ENCODE measurements around the gene C1D. TPM values are rescaled to one million over a fixed set of nuclear protein-coding genes. Genes with fewer than 3 reads are reported as not detected.

C1D gene, protein sequence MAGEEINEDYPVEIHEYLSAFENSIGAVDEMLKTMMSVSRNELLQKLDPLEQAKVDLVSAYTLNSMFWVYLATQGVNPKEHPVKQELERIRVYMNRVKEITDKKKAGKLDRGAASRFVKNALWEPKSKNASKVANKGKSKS
- 10 to 100 TPM; 15.8 to 87.1 (median 53.8) TPM for total RNA-seq

DNA sequence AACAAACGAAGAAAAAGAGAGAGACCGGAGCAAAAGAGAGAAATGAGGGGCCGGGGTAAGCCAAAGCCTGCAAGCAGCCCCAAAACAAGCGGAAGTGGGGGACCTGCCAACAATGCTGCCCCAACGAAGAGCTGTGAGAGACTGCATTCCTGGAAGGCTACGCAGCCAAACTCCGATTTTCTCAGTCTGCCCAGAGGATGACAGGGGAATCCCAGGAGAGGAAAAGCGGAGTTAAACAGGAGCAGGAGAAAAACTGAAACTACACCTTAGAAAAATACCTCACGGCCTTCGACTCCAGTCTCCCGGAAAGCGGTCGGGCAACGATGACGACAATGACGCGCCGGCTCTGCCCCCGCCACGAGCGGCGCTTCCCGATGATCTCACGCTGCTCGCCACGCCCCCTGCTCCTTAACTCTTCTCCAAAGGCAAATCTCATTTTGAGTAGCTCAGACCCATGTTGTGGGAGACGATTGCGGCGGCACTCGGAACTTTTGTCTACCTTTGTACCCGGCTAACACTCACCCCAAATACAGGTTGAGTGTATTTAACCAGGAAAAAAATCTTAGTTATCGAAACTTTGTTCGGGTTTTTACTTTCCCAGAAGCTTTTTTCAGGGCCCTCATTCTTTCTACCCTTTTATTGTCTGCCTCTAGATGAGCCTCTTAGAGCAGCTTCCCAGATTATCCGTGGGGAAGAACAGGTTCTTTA lies at the start of gene C1D:
TSS of gene C1D (minus strand) at position 325 of the 708 bp plus-strand sequence. CDS start 15,694 bp downstream, outside the sequence.
- Histone ChIP-seq H3K4me1 (peaks cover 0 to 7% of the 10 kb centered on the region in 2 donors), H3K4me3 (peak within 1 kb of the TSS; percentile 58 to 92), H3K27ac (peak within 1 kb of the TSS; percentile 72 to 88), H3K9me3 (no peaks in the 10 kb centered on the region), H3K27me3 (no peaks in the 10 kb centered on the region), H3K36me3 (no peaks in the 10 kb centered on the region)
- TF ChIP-seq, protein P1, sequence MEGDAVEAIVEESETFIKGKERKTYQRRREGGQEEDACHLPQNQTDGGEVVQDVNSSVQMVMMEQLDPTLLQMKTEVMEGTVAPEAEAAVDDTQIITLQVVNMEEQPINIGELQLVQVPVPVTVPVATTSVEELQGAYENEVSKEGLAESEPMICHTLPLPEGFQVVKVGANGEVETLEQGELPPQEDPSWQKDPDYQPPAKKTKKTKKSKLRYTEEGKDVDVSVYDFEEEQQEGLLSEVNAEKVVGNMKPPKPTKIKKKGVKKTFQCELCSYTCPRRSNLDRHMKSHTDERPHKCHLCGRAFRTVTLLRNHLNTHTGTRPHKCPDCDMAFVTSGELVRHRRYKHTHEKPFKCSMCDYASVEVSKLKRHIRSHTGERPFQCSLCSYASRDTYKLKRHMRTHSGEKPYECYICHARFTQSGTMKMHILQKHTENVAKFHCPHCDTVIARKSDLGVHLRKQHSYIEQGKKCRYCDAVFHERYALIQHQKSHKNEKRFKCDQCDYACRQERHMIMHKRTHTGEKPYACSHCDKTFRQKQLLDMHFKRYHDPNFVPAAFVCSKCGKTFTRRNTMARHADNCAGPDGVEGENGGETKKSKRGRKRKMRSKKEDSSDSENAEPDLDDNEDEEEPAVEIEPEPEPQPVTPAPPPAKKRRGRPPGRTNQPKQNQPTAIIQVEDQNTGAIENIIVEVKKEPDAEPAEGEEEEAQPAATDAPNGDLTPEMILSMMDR (IDR thresholded peaks at IDR 0.05): peak in 1 of 4 experiments; percentile 9
- peak; percentile 51 to 64 for TF ChIP-seq POLR2A (IDR thresholded peaks at IDR 0.05)
- DNase-seq: peak; percentile 94 to 95
- intact Hi-C loops (cut with DNase I; ENCODE audit: low total_unique reads): no loop called here

- intact Hi-C loops (cut with DNase I; ENCODE audit: low total_unique reads): no loop called here
- DNase-seq: no peak
- Histone ChIP-seq H3K36me3 (no peaks in the 10 kb centered on the region), H3K9me3 (no peaks in the 10 kb centered on the region), H3K27me3 (no peaks in the 10 kb centered on the region), H3K4me3 (no peak overlapping the region), H3K4me1 (no peaks in the 10 kb centered on the region), H3K27ac (no peak overlapping the region)
- TF ChIP-seq, protein P1 (IDR thresholded peaks at IDR 0.05): no peak
- TF ChIP-seq POLR2A (IDR thresholded peaks at IDR 0.05): no peak
Observed at GRCh38 chr2:68110102-68110501, 47.3 kb upstream of the C1D start.

GRCh38 chr2:68108120-68108519 lies 45.3 kb upstream of the C1D start:
- intact Hi-C loops (cut with DNase I; ENCODE audit: low total_unique reads): no loop called here
- Histone ChIP-seq H3K9me3 (no peaks in the 10 kb centered on the region), H3K27me3 (no peaks in the 10 kb centered on the region), H3K4me3 (no peak overlapping the region), H3K27ac (no peak overlapping the region), H3K36me3 (no peaks in the 10 kb centered on the region), H3K4me1 (no peaks in the 10 kb centered on the region)
- TF ChIP-seq, protein P1 (IDR thresholded peaks at IDR 0.05): no peak
- TF ChIP-seq POLR2A (IDR thresholded peaks at IDR 0.05): no peak
- DNase-seq: no peak

GRCh38 chr2:68107475-68107874 lies 44.7 kb upstream of the C1D start:
- TF ChIP-seq, protein P1 (IDR thresholded peaks at IDR 0.05): no peak
- TF ChIP-seq POLR2A (IDR thresholded peaks at IDR 0.05): no peak
- H3K27me3 ChIP-seq: no peaks in the 10 kb centered on the region
- no peak overlapping the region for H3K27ac ChIP-seq
- DNase-seq: no peak
- no peaks in the 10 kb centered on the region for H3K36me3 ChIP-seq
- intact Hi-C loops (cut with DNase I; ENCODE audit: low total_unique reads): no loop called here
- no peak overlapping the region for H3K4me3 ChIP-seq
- H3K4me1 ChIP-seq: no peaks in the 10 kb centered on the region
- no peaks in the 10 kb centered on the region for H3K9me3 ChIP-seq

GRCh38 chr2:68104111-68104835 lies 41.5 kb upstream of the C1D start:
- intact Hi-C loops (cut with DNase I; ENCODE audit: low total_unique reads): no loop called here

More at GRCh38 chr2:68104111-68104835, 41.5 kb upstream of the C1D start:
- no peaks in the 10 kb centered on the region for H3K27me3 ChIP-seq
- no peak for DNase-seq
- H3K4me1 ChIP-seq: no peaks in the 10 kb centered on the region
- no peak overlapping the region for H3K4me3 ChIP-seq
- no peaks in the 10 kb centered on the region for H3K9me3 ChIP-seq
- H3K27ac ChIP-seq: no peak overlapping the region
- H3K36me3 ChIP-seq: no peaks in the 10 kb centered on the region
- TF ChIP-seq, protein P1 (IDR thresholded peaks at IDR 0.05): no peak
- no peak for TF ChIP-seq POLR2A (IDR thresholded peaks at IDR 0.05)

Data from uterus (tissue), 4 donors.